Stimulated activated CD8-positive, alpha-beta memory T cell treated with anti-CD3 and anti-CD28 coated beads, Interleukin-2, amount 100 ng/mL, for 1 hour (primary cell): ENCODE data around the gene ENAH.

Source experiments
- DNase-seq, 2 donors: peaks; one replicate each; pipeline ENCODE4 v3.0.0-alpha.2; 2020; ENCODE audit warnings: low read depth in 2 of 2

The ENAH gene

GRCh38 chr1:225561675-225562074 is 91.2 kb downstream of the ENAH start:
- DNase-seq: no peak

- DNase-seq: no peak
Measured at GRCh38 chr1:225559902-225560301, 93.0 kb downstream of the ENAH start.

GRCh38 chr1:225559326-225559725 is 93.6 kb downstream of the ENAH start:
- no peak for DNase-seq

- no peak for DNase-seq
Measured at GRCh38 chr1:225556694-225557093, 96.2 kb downstream of the ENAH start.

- DNase-seq: no peak
Measured at GRCh38 chr1:225555821-225556220, 97.1 kb downstream of the ENAH start.

- DNase-seq: no peak
Measured at GRCh38 chr1:225554216-225554812, 98.6 kb downstream of the ENAH start.

- DNase-seq: no peak
Measured at GRCh38 chr1:225549821-225550220, 103.1 kb downstream of the ENAH start.

GRCh38 chr1:225548140-225548857 is 104.6 kb downstream of the ENAH start:
- no peak for DNase-seq

GRCh38 chr1:225545649-225546048 is 107.3 kb downstream of the ENAH start:
- no peak for DNase-seq

- DNase-seq: no peak
Measured at GRCh38 chr1:225544924-225545323, 108.0 kb downstream of the ENAH start.

- no peak for DNase-seq
Measured at GRCh38 chr1:225544263-225544662, 108.7 kb downstream of the ENAH start.

- DNase-seq: no peak
Measured at GRCh38 chr1:225543350-225543749, 109.6 kb downstream of the ENAH start.

GRCh38 chr1:225541383-225541782 is 111.5 kb downstream of the ENAH start:
- no peak for DNase-seq

- no peak for DNase-seq
Measured at GRCh38 chr1:225539575-225539974, 113.3 kb downstream of the ENAH start.

- no peak for DNase-seq
Measured at GRCh38 chr1:225539069-225539468, 113.9 kb downstream of the ENAH start.

GRCh38 chr1:225537554-225538251 is 115.2 kb downstream of the ENAH start:
- no peak for DNase-seq

- DNase-seq: no peak
Measured at GRCh38 chr1:225535280-225535679, 117.6 kb downstream of the ENAH start.

- DNase-seq: no peak
Measured at GRCh38 chr1:225534772-225535171, 118.2 kb downstream of the ENAH start.

GRCh38 chr1:225534135-225534534 is 118.8 kb downstream of the ENAH start:
- no peak for DNase-seq

- DNase-seq: no peak
Measured at GRCh38 chr1:225533238-225533637, 119.7 kb downstream of the ENAH start.

GRCh38 chr1:225532240-225532944 is 120.5 kb downstream of the ENAH start:
- no peak for DNase-seq

GRCh38 chr1:225529726-225530125 is 123.2 kb downstream of the ENAH start:
- DNase-seq: no peak
